ENCODE results near the gene PTAR1.

The PTAR1 gene

GRCh38 chr9:69750085-69750484, 9.7 kb downstream of the PTAR1 start:
- DNase-seq (ENCODE audit: low spot score) = no peak

- DNase-seq (ENCODE audit: low spot score) = no peak
Measured at GRCh38 chr9:69748304-69748703, 11.5 kb downstream of the PTAR1 start.

- no peak for DNase-seq (ENCODE audit: low spot score)
Measured at GRCh38 chr9:69746859-69747560, 12.8 kb downstream of the PTAR1 start.

- no peak for DNase-seq (ENCODE audit: low spot score)
Measured at GRCh38 chr9:69745716-69746437, 13.9 kb downstream of the PTAR1 start.

- no peak for DNase-seq (ENCODE audit: low spot score)
Measured at GRCh38 chr9:69744688-69745380, 15.0 kb downstream of the PTAR1 start.

GRCh38 chr9:69743930-69744329, 15.9 kb downstream of the PTAR1 start:
- DNase-seq (ENCODE audit: low spot score) = no peak

- DNase-seq (ENCODE audit: low spot score) = no peak
Measured at GRCh38 chr9:69740872-69741505, 18.8 kb downstream of the PTAR1 start.

- DNase-seq (ENCODE audit: low spot score) = no peak
Measured at GRCh38 chr9:69731348-69731747, 28.5 kb downstream of the PTAR1 start.

- no peak for DNase-seq (ENCODE audit: low spot score)
Measured at GRCh38 chr9:69719983-69720382, 39.8 kb downstream of the PTAR1 start.

GRCh38 chr9:69719367-69719766, 40.4 kb downstream of the PTAR1 start:
- DNase-seq (ENCODE audit: low spot score) = no peak

- DNase-seq (ENCODE audit: low spot score) = no peak
Measured at GRCh38 chr9:69718218-69718617, 41.6 kb downstream of the PTAR1 start.

GRCh38 chr9:69715825-69716224, 44.0 kb downstream of the PTAR1 start:
- DNase-seq (ENCODE audit: low spot score) = no peak

GRCh38 chr9:69715096-69715495, 44.7 kb downstream of the PTAR1 start:
- DNase-seq (ENCODE audit: low spot score) = no peak

GRCh38 chr9:69697475-69697874, 62.3 kb downstream of the PTAR1 start:
- no peak for DNase-seq (ENCODE audit: low spot score)

GRCh38 chr9:69696802-69697201, 63.0 kb downstream of the PTAR1 start:
- DNase-seq (ENCODE audit: low spot score) = no peak

GRCh38 chr9:69689991-69690538, 69.7 kb downstream of the PTAR1 start:
- DNase-seq (ENCODE audit: low spot score) = no peak

- no peak for DNase-seq (ENCODE audit: low spot score)
Measured at GRCh38 chr9:69683927-69684326, 75.9 kb downstream of the PTAR1 start.

GRCh38 chr9:69678843-69679538, 80.8 kb downstream of the PTAR1 start:
- no peak for DNase-seq (ENCODE audit: low spot score)

GRCh38 chr9:69677931-69678330, 81.9 kb downstream of the PTAR1 start:
- DNase-seq (ENCODE audit: low spot score) = no peak

- no peak for DNase-seq (ENCODE audit: low spot score)
Measured at GRCh38 chr9:69675563-69675962, 84.2 kb downstream of the PTAR1 start.

- DNase-seq (ENCODE audit: low spot score) = no peak
Measured at GRCh38 chr9:69674716-69675438, 84.9 kb downstream of the PTAR1 start.
